ENCODE data around the gene GLB1L2. TPM values are rescaled to one million over a fixed set of nuclear protein-coding genes. Genes with fewer than 3 reads are reported as not detected.
"Not testable (repeated sequence)": the region's sequence is repeated elsewhere in the genome, so short reads cannot be mapped to it uniquely, and the experiment has no call there.

GLB1L2 gene
- polyA plus RNA-seq: 1 to 10 TPM; 1.4 to 9.6 (median 4.2) TPM
- long read RNA-seq, donor 1, partial matches to known transcripts: 0 of 1 reads
- long read RNA-seq, donor 1, other reads (novel, unspliced or antisense): 0 of 1 reads
- long read RNA-seq, donor 2: 0 reads
- long read RNA-seq, donor 3: 0 reads
- long read RNA-seq, donor 4: 0 reads
- long read RNA-seq, donor 5: 0 reads
- long read RNA-seq, donor 6: 0 reads
- long read RNA-seq, donor 7: 0 reads
- long read RNA-seq, donor 8: 0 reads
- long read RNA-seq, donor 9: 0 reads
- long read RNA-seq, donor 10, partial matches to known transcripts: 0 of 1 reads
- long read RNA-seq, donor 10, other reads (novel, unspliced or antisense): 0 of 1 reads

DNA sequence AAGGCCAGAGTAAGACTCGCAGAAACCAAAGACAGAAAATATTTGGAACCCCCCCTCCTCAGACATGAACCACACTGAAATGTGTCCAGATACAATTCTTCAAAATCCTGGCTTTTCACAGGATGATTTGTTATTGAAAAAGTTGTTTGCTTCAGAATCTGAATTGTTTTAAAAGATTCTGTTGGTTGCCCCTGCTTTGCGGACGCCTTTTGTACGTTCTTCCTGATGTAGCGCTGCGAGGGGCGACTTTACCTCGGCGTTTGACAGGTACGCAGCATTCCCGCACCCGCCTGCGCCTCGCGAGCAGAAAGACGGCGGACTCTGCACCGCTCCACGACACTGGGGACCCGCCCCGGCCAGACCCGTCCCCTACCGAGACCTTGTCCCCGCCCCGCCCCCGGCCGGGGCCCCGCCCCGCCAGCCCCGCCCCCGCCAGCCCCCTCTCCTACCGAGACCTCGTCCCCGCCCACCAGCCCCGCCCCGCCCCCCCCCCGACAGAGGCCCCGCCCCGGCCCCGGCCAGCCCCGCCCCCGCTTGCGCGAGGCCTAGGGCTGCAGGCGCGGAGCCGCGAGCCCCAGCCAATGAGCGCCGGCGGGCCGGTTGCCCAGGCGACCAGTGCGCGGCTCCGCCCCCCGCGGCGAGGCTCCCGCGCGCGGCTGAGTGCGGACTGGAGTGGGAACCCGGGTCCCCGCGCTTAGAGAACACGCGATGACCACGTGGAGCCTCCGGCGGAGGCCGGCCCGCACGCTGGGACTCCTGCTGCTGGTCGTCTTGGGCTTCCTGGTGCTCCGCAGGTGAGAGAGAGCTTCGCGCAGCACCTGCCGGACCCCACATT is at the start of gene GLB1L2:
Gene GLB1L2 (plus strand): TSS at position 635 of the 835 bp plus-strand sequence. CDS start 74 bp downstream, at position 709.
- peak within 1 kb of the TSS; percentile 40 to 60 (median 56) for H3K4me3 ChIP-seq (ENCODE audit: low read depth in 1 of 3, low read length in 3 of 3)
- no peaks in the 10 kb centered on the region for H3K9me3 ChIP-seq (ENCODE audit: control insufficient read depth in 2 of 2, insufficient read depth in 1 of 2, low read depth in 1 of 2, low read length in 1 of 2)
- FAIRE-seq (no peak), DNase-seq (peak; percentile 84 to 85)
- H3K27ac ChIP-seq (ENCODE audit: low read depth in 1 of 3, low read length in 2 of 3): no peak within 1 kb of the TSS
- peaks cover 0 to 6% (median 0%) of the 10 kb centered on the region in 3 donors for H3K4me1 ChIP-seq (ENCODE audit: control insufficient read depth in 3 of 3, insufficient read depth in 2 of 3, low read depth in 1 of 3, low read length in 2 of 3)
- no peaks in the 10 kb centered on the region for H3K36me3 ChIP-seq (ENCODE audit: control insufficient read depth in 3 of 3, insufficient read depth in 2 of 3, low read depth in 1 of 3, low read length in 3 of 3)
- WGBS, 3 donors: 1% methylated on average over 59 to 80 of the region's 80 CpGs
- H3K27me3 ChIP-seq (ENCODE audit: control insufficient read depth in 3 of 3, insufficient read depth in 3 of 3, low read length in 3 of 3): peaks cover 0 to 11% (median 3%) of the 10 kb centered on the region in 3 donors

GRCh38 chr11:134282121-134283045 is 49.4 kb upstream of the GLB1L2 start:
- no peak for DNase-seq
- H3K27me3 ChIP-seq (ENCODE audit: control insufficient read depth in 3 of 3, insufficient read depth in 3 of 3, low read length in 3 of 3): peaks cover 0 to 14% (median 10%) of the 10 kb centered on the region in 3 donors
- H3K4me1 ChIP-seq (ENCODE audit: control insufficient read depth in 3 of 3, insufficient read depth in 2 of 3, low read depth in 1 of 3, low read length in 2 of 3): no peaks in the 10 kb centered on the region
- WGBS, 3 donors: 83 to 85% (median 83%) methylated on average over 22 of the region's 22 CpGs
- H3K36me3 ChIP-seq (ENCODE audit: control insufficient read depth in 3 of 3, insufficient read depth in 2 of 3, low read depth in 1 of 3, low read length in 3 of 3): no peaks in the 10 kb centered on the region
- H3K4me3 ChIP-seq (ENCODE audit: low read depth in 1 of 3, low read length in 3 of 3): no peak overlapping the region
- FAIRE-seq: no peak
- no peak overlapping the region for H3K27ac ChIP-seq (ENCODE audit: low read depth in 1 of 3, low read length in 2 of 3)
- peaks cover 0 to 4% of the 10 kb centered on the region in 2 donors for H3K9me3 ChIP-seq (ENCODE audit: control insufficient read depth in 2 of 2, insufficient read depth in 1 of 2, low read depth in 1 of 2, low read length in 1 of 2)

DNA sequence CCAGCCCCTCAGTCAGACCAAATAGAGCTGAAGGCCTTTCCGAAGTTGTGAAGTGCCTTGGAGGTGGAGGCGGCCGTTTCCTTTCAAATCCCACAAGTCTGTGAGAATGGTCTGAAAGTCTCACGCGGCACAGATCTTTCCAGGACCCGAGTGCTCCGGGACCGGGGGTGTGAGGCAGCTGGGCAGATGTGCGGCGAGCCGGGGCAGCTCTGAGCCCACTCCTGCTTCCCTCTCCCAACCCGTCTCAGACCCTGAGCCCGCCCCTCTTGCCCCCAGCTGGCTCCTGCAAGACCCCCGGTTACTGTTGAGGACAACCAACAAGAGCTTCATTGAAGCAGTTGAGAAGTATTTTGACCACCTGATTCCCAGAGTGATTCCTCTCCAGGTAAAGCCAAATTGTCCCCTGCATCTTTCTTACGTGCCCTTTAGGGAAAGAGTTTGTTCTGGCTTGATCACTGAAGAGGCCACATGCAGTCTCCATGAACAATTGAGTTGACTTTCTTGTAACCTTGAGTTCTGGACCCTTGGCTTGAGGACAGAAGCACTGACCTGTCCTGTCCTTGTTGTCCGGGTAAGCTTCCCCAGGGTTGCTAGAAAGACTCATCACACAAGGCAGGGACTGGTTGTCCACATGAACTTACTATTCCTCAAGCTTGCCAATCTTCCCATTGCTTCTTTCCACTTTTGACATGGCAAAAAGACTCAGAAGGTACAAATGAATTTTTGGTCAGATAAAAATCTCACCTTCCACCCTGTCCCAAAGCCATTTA is 48.1 kb upstream of the GLB1L2 start:
- no peaks in the 10 kb centered on the region for H3K36me3 ChIP-seq (ENCODE audit: control insufficient read depth in 3 of 3, insufficient read depth in 2 of 3, low read depth in 1 of 3, low read length in 3 of 3)
- H3K4me3 ChIP-seq (ENCODE audit: low read depth in 1 of 3, low read length in 3 of 3): no peak overlapping the region
- H3K4me1 ChIP-seq (ENCODE audit: control insufficient read depth in 3 of 3, insufficient read depth in 2 of 3, low read depth in 1 of 3, low read length in 2 of 3): no peaks in the 10 kb centered on the region
- FAIRE-seq (no peak), DNase-seq (no peak)
- H3K27ac ChIP-seq (ENCODE audit: low read depth in 1 of 3, low read length in 2 of 3): no peak overlapping the region
- peaks cover 0 to 1% (median 1%) of the 10 kb centered on the region in 3 donors for H3K27me3 ChIP-seq (ENCODE audit: control insufficient read depth in 3 of 3, insufficient read depth in 3 of 3, low read length in 3 of 3)
- H3K9me3 ChIP-seq (ENCODE audit: control insufficient read depth in 2 of 2, insufficient read depth in 1 of 2, low read depth in 1 of 2, low read length in 1 of 2): no peaks in the 10 kb centered on the region
- WGBS, 3 donors: 86 to 92% (median 87%) methylated on average over 16 of the region's 16 CpGs

- not testable (repeated sequence) for DNase-seq; H3K36me3 ChIP-seq (ENCODE audit: control insufficient read depth in 3 of 3, insufficient read depth in 2 of 3, low read depth in 1 of 3, low read length in 3 of 3); FAIRE-seq; H3K9me3 ChIP-seq (ENCODE audit: control insufficient read depth in 2 of 2, insufficient read depth in 1 of 2, low read depth in 1 of 2, low read length in 1 of 2); H3K27me3 ChIP-seq (ENCODE audit: control insufficient read depth in 3 of 3, insufficient read depth in 3 of 3, low read length in 3 of 3); H3K4me1 ChIP-seq (ENCODE audit: control insufficient read depth in 3 of 3, insufficient read depth in 2 of 3, low read depth in 1 of 3, low read length in 2 of 3); H3K4me3 ChIP-seq (ENCODE audit: low read depth in 1 of 3, low read length in 3 of 3); H3K27ac ChIP-seq (ENCODE audit: low read depth in 1 of 3, low read length in 2 of 3)
- WGBS, 3 donors: 83 to 87% (median 85%) methylated on average over 5 of the region's 5 CpGs
These were observed 47.4 kb upstream of the GLB1L2 start for GRCh38 chr11:134284349-134284748.

DNA sequence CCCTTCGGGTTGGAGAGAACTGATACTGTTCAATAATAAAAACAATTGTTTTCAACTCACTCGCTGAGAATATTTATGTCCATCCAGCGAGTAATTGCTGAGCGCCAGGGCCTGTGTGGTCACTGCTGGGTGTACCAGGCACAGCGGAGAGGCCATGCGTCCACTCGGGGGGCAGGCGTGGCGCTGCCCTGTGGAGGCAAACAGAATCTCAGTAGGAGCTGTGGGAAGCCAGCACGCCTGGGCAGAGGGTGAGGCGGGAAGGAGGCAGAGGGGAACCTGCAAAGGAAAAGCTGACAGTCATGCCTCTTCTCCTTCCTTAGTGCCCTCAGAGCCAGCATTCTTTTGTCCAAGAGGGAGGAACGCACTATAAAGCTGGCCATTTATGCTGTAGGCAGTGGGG is 44.2 kb upstream of the GLB1L2 start:
- no peaks in the 10 kb centered on the region for H3K27me3 ChIP-seq (ENCODE audit: control insufficient read depth in 3 of 3, insufficient read depth in 3 of 3, low read length in 3 of 3)
- no peak overlapping the region for H3K27ac ChIP-seq (ENCODE audit: low read depth in 1 of 3, low read length in 2 of 3)
- no peak for DNase-seq
- H3K9me3 ChIP-seq (ENCODE audit: control insufficient read depth in 2 of 2, insufficient read depth in 1 of 2, low read depth in 1 of 2, low read length in 1 of 2): no peaks in the 10 kb centered on the region
- FAIRE-seq: no peak
- WGBS, 3 donors: 89 to 91% (median 90%) methylated on average over 12 of the region's 12 CpGs
- H3K36me3 ChIP-seq (ENCODE audit: control insufficient read depth in 3 of 3, insufficient read depth in 2 of 3, low read depth in 1 of 3, low read length in 3 of 3): no peaks in the 10 kb centered on the region
- H3K4me1 ChIP-seq (ENCODE audit: control insufficient read depth in 3 of 3, insufficient read depth in 2 of 3, low read depth in 1 of 3, low read length in 2 of 3): no peaks in the 10 kb centered on the region
- no peak overlapping the region for H3K4me3 ChIP-seq (ENCODE audit: low read depth in 1 of 3, low read length in 3 of 3)

DNA sequence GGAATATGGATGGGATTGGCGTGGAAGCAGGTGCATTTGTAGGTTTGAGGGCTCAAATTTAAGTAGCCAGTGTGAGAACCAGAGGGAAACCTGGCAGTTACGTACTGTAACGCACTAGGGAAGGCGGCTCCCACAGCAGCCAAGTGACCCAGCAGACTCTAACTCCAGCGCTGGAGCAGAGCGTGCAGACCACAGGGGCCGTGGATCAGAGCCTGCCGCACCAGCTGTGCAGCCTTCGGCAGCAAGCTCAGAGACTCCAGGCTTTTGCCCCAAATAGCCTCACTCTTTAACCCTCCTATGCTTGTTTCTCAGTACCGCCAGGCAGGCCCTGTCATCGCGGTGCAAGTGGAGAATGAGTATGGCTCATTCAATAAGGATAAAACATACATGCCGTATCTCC is 43.3 kb upstream of the GLB1L2 start:
- 88 to 92% (median 90%) methylated on average over 13 of the region's 13 CpGs for WGBS, 3 donors
- H3K27ac ChIP-seq (ENCODE audit: low read depth in 1 of 3, low read length in 2 of 3): no peak overlapping the region
- no peak for FAIRE-seq

DNA sequence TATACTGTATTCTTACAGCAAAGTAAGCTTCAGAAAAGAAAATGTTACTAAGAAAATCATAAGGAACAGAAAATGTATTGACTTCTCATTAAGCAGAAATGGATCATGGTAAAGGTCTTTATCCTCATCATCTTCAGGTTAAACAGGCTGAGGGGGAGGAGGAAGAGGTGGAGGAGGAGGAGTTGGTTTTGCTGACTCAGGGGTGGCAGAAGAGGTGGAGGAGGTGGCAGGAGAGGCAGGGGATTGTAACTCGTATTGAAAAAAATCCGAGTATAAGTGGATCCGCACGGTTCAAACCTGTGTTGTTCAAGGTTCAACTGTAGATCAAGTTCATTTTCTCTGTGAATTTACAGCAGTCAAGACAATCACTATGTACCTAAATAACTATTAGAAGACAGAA is 42.6 kb upstream of the GLB1L2 start:
- Histone ChIP-seq H3K36me3 (ENCODE audit: control insufficient read depth in 3 of 3, insufficient read depth in 2 of 3, low read depth in 1 of 3, low read length in 3 of 3) (no peaks in the 10 kb centered on the region), H3K9me3 (ENCODE audit: control insufficient read depth in 2 of 2, insufficient read depth in 1 of 2, low read depth in 1 of 2, low read length in 1 of 2) (no peaks in the 10 kb centered on the region), H3K27me3 (ENCODE audit: control insufficient read depth in 3 of 3, insufficient read depth in 3 of 3, low read length in 3 of 3) (no peaks in the 10 kb centered on the region), H3K27ac (ENCODE audit: low read depth in 1 of 3, low read length in 2 of 3) (no peak overlapping the region), H3K4me1 (ENCODE audit: control insufficient read depth in 3 of 3, insufficient read depth in 2 of 3, low read depth in 1 of 3, low read length in 2 of 3) (no peaks in the 10 kb centered on the region), H3K4me3 (ENCODE audit: low read depth in 1 of 3, low read length in 3 of 3) (no peak overlapping the region)
- FAIRE-seq (no peak), DNase-seq (no peak)
- WGBS, 3 donors: 56 to 75% (median 73%) methylated on average over 4 of the region's 4 CpGs

More for the DNA sequence above, 43.3 kb upstream of the GLB1L2 start:
- DNase-seq: no peak
- Histone ChIP-seq H3K4me1 (ENCODE audit: control insufficient read depth in 3 of 3, insufficient read depth in 2 of 3, low read depth in 1 of 3, low read length in 2 of 3) (no peaks in the 10 kb centered on the region), H3K36me3 (ENCODE audit: control insufficient read depth in 3 of 3, insufficient read depth in 2 of 3, low read depth in 1 of 3, low read length in 3 of 3) (no peaks in the 10 kb centered on the region), H3K27me3 (ENCODE audit: control insufficient read depth in 3 of 3, insufficient read depth in 3 of 3, low read length in 3 of 3) (no peaks in the 10 kb centered on the region), H3K9me3 (ENCODE audit: control insufficient read depth in 2 of 2, insufficient read depth in 1 of 2, low read depth in 1 of 2, low read length in 1 of 2) (no peaks in the 10 kb centered on the region), H3K4me3 (ENCODE audit: low read depth in 1 of 3, low read length in 3 of 3) (no peak overlapping the region)
